Thymus (tissue), 11 donors: Measurements from ENCODE around the gene NOTCH1. TPM values are rescaled to one million over a fixed set of nuclear protein-coding genes. Genes with fewer than 3 reads are reported as not detected.
A peak's percentile ranks its signal among the peaks of the same experiment; 100 is the strongest.

ENCODE experiments used
- DNase-seq, 9 donors: peaks; one replicate each; pipeline ENCODE4 v3.0.0-alpha.2; 2013; ENCODE audit warnings: low spot score in 9 of 9, low read depth in 6 of 9, missing footprints in 1 of 9
- H3K27ac ChIP-seq, 2 donors: one replicate each; pipeline ENCODE4 v1.5.1; 2013; ENCODE audit warnings: control low read depth in 1 of 2, low read depth in 1 of 2, low read length in 1 of 2, mild to moderate bottlenecking in 1 of 2, moderate library complexity in 1 of 2
- H3K27me3 ChIP-seq, 2 donors: one replicate each; pipeline ENCODE4 v1.5.1; 2013; ENCODE audit warnings: low read length in 1 of 2; ENCODE audit not compliant: control insufficient read depth in 2 of 2, insufficient read depth in 1 of 2
- H3K36me3 ChIP-seq, 2 donors: one replicate each; pipeline ENCODE4 v1.5.1; 2013; ENCODE audit warnings: low read length in 1 of 2, mild to moderate bottlenecking in 1 of 2, moderate library complexity in 1 of 2; ENCODE audit not compliant: control insufficient read depth in 2 of 2, insufficient read depth in 2 of 2
- H3K4me1 ChIP-seq, 2 donors: one replicate each; pipeline ENCODE4 v1.5.1; 2013; ENCODE audit warnings: low read length in 2 of 2; ENCODE audit not compliant: control insufficient read depth in 2 of 2, insufficient read depth in 2 of 2
- H3K4me3 ChIP-seq, 2 donors: one replicate each; pipeline ENCODE4 v1.5.1; 2013; ENCODE audit warnings: low read length in 2 of 2, control low read depth in 1 of 2, mild to moderate bottlenecking in 1 of 2
- H3K9me3 ChIP-seq, 2 donors: one replicate each; pipeline ENCODE4 v1.5.1; 2013; ENCODE audit warnings: low read length in 1 of 2, mild to moderate bottlenecking in 1 of 2; ENCODE audit not compliant: control insufficient read depth in 2 of 2, insufficient read depth in 1 of 2
- WGBS: extraction: QIAGEN DNeasy Blood & Tissue Kit; methylation state at CpG from one replicate; pipeline ENCODE4 v1.1.7; 2013; 5-methylcytosine and 5-hydroxymethylcytosine counted together
- polyA plus RNA-seq: library from polyadenylated mRNA; stranded (reverse); fragments of 200-250 nt; gene quantifications from one replicate; pipeline ENCODE4 v1.2.3, GENCODE V29; 2013
- total RNA-seq: library from RNA; stranded (reverse); fragments of 120-200 nt; gene quantifications from one replicate; pipeline ENCODE4 v1.2.4, GENCODE V29; 2013
- donor health status: healthy.

NOTCH1 gene
- total and polyA plus RNA-seq, 2 donors = 14.9 to 15.9 TPM

DNA sequence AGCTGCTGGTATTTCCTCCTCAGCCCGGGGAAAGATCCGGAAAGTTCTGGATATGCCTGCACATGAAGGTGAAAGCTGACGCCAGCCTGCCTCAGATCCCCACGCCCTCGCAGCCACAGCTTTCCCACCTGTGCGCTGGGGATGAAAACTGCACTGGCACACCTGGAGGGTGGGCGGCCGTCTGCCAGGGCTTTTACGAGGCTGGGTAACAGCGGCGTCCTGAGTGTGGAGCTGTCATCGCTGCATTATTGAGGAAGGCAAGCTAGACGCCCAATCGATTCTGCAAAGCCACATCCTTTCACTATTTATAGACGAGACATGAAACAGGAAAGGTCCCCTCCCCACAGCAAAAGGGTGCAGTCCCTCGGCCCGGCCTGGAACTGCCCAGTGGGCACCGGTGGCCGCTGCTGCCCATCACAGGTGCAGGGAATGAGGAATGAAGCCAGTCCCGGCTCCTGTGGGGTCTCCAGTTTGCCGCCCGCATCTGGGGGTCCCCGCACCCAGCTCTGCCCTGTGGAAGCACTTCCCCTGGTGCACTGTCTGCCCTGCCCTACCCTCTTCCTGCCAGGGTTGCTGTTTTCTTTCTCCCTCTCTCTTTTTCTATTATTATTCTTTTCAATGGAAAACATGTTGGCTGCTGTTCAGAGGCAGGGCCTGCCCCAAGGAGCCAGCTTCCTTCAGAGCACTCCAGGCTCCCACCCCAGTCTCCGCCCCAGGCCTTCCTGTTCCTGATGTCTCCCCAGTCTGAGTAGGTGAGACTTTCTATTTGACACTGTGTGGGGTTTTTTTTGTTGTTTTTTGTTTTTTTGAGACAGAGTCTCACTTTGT, 7.0 kb downstream of the NOTCH1 start:
- Histone ChIP-seq H3K36me3 (peaks cover 34 to 72% of the 10 kb centered on the region in 2 donors), H3K4me3 (no peak overlapping the region), H3K27me3 (peaks cover 0 to 3% of the 10 kb centered on the region in 2 donors), H3K9me3 (peaks cover 0 to 13% of the 10 kb centered on the region in 2 donors), H3K27ac (peak overlapping the region; percentile 82 to 84), H3K4me1 (peaks cover 57 to 86% of the 10 kb centered on the region in 2 donors)
- peak in 2 of 9 donors; percentile 27 to 65 for DNase-seq
- WGBS = 33% methylated on average over 24 of the region's 24 CpGs

DNA sequence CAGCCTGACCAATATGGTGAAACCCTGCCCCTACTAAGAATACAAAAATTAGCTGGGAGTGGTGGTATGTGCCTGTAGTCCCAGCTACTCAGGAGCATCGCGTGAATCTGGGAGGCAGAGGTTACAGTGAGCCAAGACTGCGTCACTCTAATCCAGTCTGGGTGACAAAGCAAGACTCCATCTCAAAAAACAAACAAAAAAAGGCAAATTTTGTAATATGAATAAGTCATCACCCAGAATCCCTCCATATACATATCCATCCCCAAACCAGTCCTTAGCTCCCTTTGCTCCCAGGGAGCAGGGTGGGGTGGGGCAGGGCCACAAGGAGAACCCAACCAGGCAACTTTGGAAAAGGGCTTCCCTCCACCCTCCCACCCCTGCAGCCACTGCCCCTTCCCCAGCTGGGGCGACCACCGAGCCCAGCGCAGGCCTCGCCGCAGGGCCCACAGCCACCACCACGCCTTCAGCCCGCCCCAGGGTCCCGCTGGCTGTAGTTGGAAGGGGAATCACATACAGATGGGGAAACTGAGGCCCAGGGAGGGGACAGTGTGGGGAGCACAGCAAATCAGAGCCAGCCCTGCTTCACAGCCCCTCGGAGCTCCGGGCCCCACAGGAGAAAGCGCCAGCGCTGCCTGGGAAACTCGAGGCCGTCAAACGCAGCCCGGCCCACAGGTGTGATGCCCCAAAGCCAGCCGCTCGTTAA, 7.8 kb downstream of the NOTCH1 start:
- DNase-seq = no peak

DNA sequence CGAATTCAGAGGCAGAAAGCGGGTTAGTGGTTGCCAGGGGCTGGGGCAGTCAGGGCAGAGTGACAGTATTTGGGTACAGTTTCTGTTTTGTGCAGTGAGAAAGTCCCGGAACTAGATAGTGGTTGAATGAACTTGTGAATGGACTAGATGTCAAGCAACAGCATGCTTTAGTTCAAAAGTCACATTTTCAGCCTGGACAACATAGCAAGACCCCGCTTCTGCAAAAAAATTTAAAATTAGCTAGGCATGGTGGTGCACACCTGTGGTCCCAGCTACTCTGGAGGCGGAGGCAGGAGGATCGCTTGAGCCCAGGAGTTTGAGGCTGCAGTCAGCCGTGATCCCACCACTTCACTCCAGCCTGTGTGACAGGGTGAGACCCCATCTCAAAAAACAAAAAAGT, 8.4 kb downstream of the NOTCH1 start:
- 96% methylated on average over 7 of the region's 7 CpGs for WGBS

More for the DNA sequence above, 7.8 kb downstream of the NOTCH1 start:
- Histone ChIP-seq H3K9me3 (peaks cover 0 to 13% of the 10 kb centered on the region in 2 donors), H3K4me1 (peaks cover 60 to 86% of the 10 kb centered on the region in 2 donors), H3K27me3 (no peaks in the 10 kb centered on the region), H3K36me3 (peaks cover 34 to 68% of the 10 kb centered on the region in 2 donors), H3K27ac (peak overlapping the region; percentile 82 to 84), H3K4me3 (no peak overlapping the region)
- WGBS = 80% methylated on average over 21 of the region's 21 CpGs

GRCh38 chr9:136536721-136537241, 9.1 kb downstream of the NOTCH1 start:
- peaks cover 0 to 13% of the 10 kb centered on the region in 2 donors for H3K9me3 ChIP-seq
- peaks cover 26 to 59% of the 10 kb centered on the region in 2 donors for H3K36me3 ChIP-seq
- 94% methylated on average over 16 of the region's 16 CpGs for WGBS
- no peaks in the 10 kb centered on the region for H3K27me3 ChIP-seq
- no peak for DNase-seq
- H3K4me1 ChIP-seq = peaks cover 69 to 87% of the 10 kb centered on the region in 2 donors
- H3K27ac ChIP-seq = no peak overlapping the region
- no peak overlapping the region for H3K4me3 ChIP-seq

More for the DNA sequence above, 8.4 kb downstream of the NOTCH1 start:
- DNase-seq = no peak
- Histone ChIP-seq H3K4me1 (peaks cover 63 to 86% of the 10 kb centered on the region in 2 donors), H3K27ac (no peak overlapping the region), H3K27me3 (no peaks in the 10 kb centered on the region), H3K9me3 (peaks cover 0 to 13% of the 10 kb centered on the region in 2 donors), H3K4me3 (no peak overlapping the region), H3K36me3 (peaks cover 31 to 65% of the 10 kb centered on the region in 2 donors)

- DNase-seq = no peak
- H3K36me3 ChIP-seq = peaks cover 20 to 53% of the 10 kb centered on the region in 2 donors
- no peak overlapping the region for H3K4me3 ChIP-seq
- WGBS = 93% methylated on average over 20 of the region's 20 CpGs
- no peaks in the 10 kb centered on the region for H3K27me3 ChIP-seq
- peaks cover 0 to 13% of the 10 kb centered on the region in 2 donors for H3K9me3 ChIP-seq
- H3K4me1 ChIP-seq = peaks cover 69 to 87% of the 10 kb centered on the region in 2 donors
- H3K27ac ChIP-seq = no peak overlapping the region
Observed at GRCh38 chr9:136536051-136536720, 9.7 kb downstream of the NOTCH1 start.

DNA sequence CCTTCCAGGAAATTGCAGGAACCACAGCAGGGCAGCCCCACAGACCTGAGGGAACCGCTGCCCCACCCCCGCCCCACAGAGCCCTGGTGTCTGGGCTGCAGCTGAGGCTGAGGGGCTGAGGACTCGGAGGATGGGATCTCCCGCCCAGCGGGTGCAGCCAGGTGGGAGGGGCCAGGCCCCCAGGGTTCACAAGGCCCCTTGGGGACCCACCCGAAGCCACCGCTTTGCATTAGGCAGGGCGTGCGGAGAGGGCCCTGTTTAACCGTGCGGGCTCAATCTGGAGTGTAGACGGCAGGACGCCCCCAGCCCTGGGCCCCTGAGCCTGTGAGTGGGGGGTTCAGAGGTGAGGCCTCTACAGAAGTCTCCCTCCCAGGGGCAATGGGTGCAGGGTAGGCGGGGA, 10.8 kb downstream of the NOTCH1 start:
- Histone ChIP-seq H3K36me3 (peaks cover 12 to 49% of the 10 kb centered on the region in 2 donors), H3K27ac (peak overlapping the region in 1 of 2 donors; percentile 5), H3K4me3 (no peak overlapping the region), H3K9me3 (peaks cover 0 to 13% of the 10 kb centered on the region in 2 donors), H3K4me1 (peaks cover 71 to 87% of the 10 kb centered on the region in 2 donors), H3K27me3 (peaks cover 0 to 2% of the 10 kb centered on the region in 2 donors)
- WGBS = 19% methylated on average over 14 of the region's 14 CpGs
- DNase-seq = peak in 1 of 9 donors; percentile 70

DNA sequence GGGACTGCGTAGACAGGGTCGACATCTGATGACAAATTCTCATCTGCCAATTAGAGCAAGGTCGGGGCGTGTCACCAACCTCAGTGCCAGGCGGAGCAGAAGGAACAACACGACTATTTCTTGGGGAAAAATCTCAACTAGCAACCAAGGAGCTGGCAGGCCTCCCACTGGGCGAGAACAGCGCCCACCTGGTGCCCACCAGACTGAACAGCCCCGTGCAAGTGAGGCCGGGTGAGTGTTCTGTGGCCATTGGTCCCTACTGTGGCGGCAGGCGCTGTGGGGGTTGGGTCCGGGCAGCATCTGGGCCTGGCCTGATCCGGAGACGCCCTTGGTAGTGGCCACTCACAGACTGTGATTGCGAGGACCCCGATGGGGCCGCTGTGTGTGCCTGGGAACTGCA, 11.5 kb downstream of the NOTCH1 start:
- peak in 1 of 9 donors; percentile 40 for DNase-seq
- H3K4me1 ChIP-seq = peaks cover 70 to 87% of the 10 kb centered on the region in 2 donors
- no peak overlapping the region for H3K4me3 ChIP-seq
- WGBS = 55% methylated on average over 18 of the region's 18 CpGs
- peaks cover 12 to 42% of the 10 kb centered on the region in 2 donors for H3K36me3 ChIP-seq
- peak overlapping the region; percentile 24 to 53 for H3K27ac ChIP-seq
- H3K27me3 ChIP-seq = peaks cover 0 to 2% of the 10 kb centered on the region in 2 donors
- H3K9me3 ChIP-seq = peaks cover 0 to 6% of the 10 kb centered on the region in 2 donors

DNA sequence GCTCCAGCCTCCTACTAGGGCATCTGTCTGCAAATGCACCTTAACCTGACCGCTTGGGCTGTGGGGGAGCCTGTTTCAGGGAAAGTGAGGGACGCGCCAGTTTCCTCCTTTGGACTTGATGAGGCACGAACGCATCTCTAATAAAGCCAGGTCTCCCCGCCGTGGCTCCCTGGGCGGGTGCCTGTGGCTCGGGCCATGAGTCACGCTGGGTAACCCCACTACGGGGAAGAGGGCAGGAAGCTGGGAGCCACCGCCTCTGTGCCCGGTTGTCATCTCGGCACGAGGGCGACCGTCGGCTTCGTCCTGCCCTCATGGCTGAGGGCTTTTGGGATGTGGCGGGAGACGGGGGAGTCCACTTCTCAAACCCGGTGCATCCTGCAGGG, 12.1 kb downstream of the NOTCH1 start:
- Histone ChIP-seq H3K27me3 (peaks cover 0 to 2% of the 10 kb centered on the region in 2 donors), H3K27ac (peak overlapping the region; percentile 10 to 53), H3K4me3 (no peak overlapping the region), H3K4me1 (peaks cover 71 to 87% of the 10 kb centered on the region in 2 donors), H3K36me3 (peaks cover 12 to 42% of the 10 kb centered on the region in 2 donors), H3K9me3 (no peaks in the 10 kb centered on the region)
- 16% methylated on average over 22 of the region's 22 CpGs for WGBS
- peak in 1 of 9 donors; percentile 59 for DNase-seq
